B cell (primary cell): ENCODE measurements around the gene DSTYK. TPM values are rescaled to one million over a fixed set of nuclear protein-coding genes. Genes with fewer than 3 reads are reported as not detected.

Experiments
- ATAC-seq: fragments of 200-7000 bp; cut with Tn5 transposase; one replicate; pipeline ENCODE4 v1.10.0; 2021; ENCODE audit warnings: low read depth, mild to moderate bottlenecking, moderate number of reproducible peaks, moderate library complexity
- CTCF ChIA-PET: fragments of 350-600 bp; sonication (Branson Sonifier 250); formaldehyde crosslinking; loops from one replicate; lab custom pipeline; 2021; ENCODE audit warnings: antibody characterized with exemption, inconsistent platforms; lab: Charles Lee
- POLR2A ChIA-PET: fragments of 350-600 bp; sonication (Branson Sonifier 250); formaldehyde crosslinking; loops from one replicate; lab custom pipeline; 2021; ENCODE audit warnings: antibody characterized with exemption; lab: Charles Lee
- DNase-seq: peaks from one replicate; pipeline ENCODE4 v3.0.0; 2013
- H2AFZ ChIP-seq: 2 replicates; pipeline ENCODE4 v1.6.1; 2012; ENCODE audit warnings: mild to moderate bottlenecking, low read depth, low read length; ENCODE audit not compliant: insufficient read depth, poor library complexity, severe bottlenecking
- H3K27ac ChIP-seq, 2 donors: 1 replicate in 1 of 2; 2 replicates in 1 of 2; pipeline ENCODE4 v1.5.1; 2012 to 2013; ENCODE audit warnings: low read length in 2 of 2, mild to moderate bottlenecking in 2 of 2, moderate library complexity in 1 of 2
- H3K27me3 ChIP-seq, 4 experiments: fragments of 200-600 bp in 1 of 4; sonication (generic) in 1 of 4; replicated peaks in 1 of 4; 1 replicate in 2 of 4; 2 replicates in 2 of 4; pipeline versions ENCODE4 v1.6.1 to v1.7.0; 2013 to 2016; ENCODE audit warnings: low read length in 3 of 4, mild to moderate bottlenecking in 2 of 4, mixed read lengths in 1 of 4, moderate library complexity in 1 of 4; ENCODE audit not compliant: insufficient read depth in 4 of 4, control insufficient read depth in 3 of 4; ENCODE audit errors: control extremely low read depth in 1 of 4
- H3K36me3 ChIP-seq, 2 experiments: replicated peaks in 1 of 2; 1 replicate in 1 of 2; 2 replicates in 1 of 2; pipeline versions ENCODE4 v1.6.1 to v1.7.1; 2013; ENCODE audit warnings: low read length in 1 of 2; ENCODE audit not compliant: insufficient read depth in 2 of 2, control insufficient read depth in 1 of 2; ENCODE audit errors: control extremely low read depth in 1 of 2, extremely low read depth in 1 of 2
- H3K4me1 ChIP-seq, 2 donors: fragments of 200-600 bp in 1 of 2; sonication (generic) in 1 of 2; 1 replicate in 1 of 2; 2 replicates in 1 of 2; pipeline versions ENCODE4 v1.5.1 to v1.6.1; 2013 to 2017; ENCODE audit warnings: low read length in 2 of 2; ENCODE audit not compliant: control insufficient read depth in 2 of 2, insufficient read depth in 2 of 2
- H3K4me2 ChIP-seq: replicated peaks from 2 replicates; pipeline ENCODE3; 2012; ENCODE audit warnings: mild to moderate bottlenecking, low read depth, low read length; ENCODE audit not compliant: poor library complexity, severe bottlenecking
- H3K4me3 ChIP-seq, 5 experiments: fragments of 200-600 bp in 1 of 5; sonication (generic) in 1 of 5; 1 replicate in 3 of 5; 2 replicates in 2 of 5; pipeline versions ENCODE4 v1.5.1 to v1.7.0; 2011 to 2016; ENCODE audit warnings: low read length in 4 of 5, mild to moderate bottlenecking in 4 of 5, low read depth in 2 of 5, control low read depth in 1 of 5, moderate library complexity in 1 of 5; ENCODE audit not compliant: insufficient read depth in 1 of 5; ENCODE audit errors: control extremely low read depth in 1 of 5, extremely low read depth in 1 of 5
- H3K79me2 ChIP-seq: fragments of 200-600 bp; sonication (generic); one replicate; pipeline ENCODE4 v1.6.0; 2016; ENCODE audit warnings: low read length; ENCODE audit not compliant: control insufficient read depth, insufficient read depth
- H3K9ac ChIP-seq: fragments of 200-600 bp; sonication (generic); 2 replicates; pipeline ENCODE4 v1.6.1; 2017; ENCODE audit warnings: mild to moderate bottlenecking, low read length, moderate library complexity
- H3K9me3 ChIP-seq, 3 donors: one replicate each; pipeline versions ENCODE4 v1.6.1 to v1.7.1; 2013; ENCODE audit warnings: low read length in 2 of 3; ENCODE audit not compliant: control insufficient read depth in 2 of 3, insufficient read depth in 1 of 3; ENCODE audit errors: control extremely low read depth in 1 of 3
- H4K20me1 ChIP-seq: 2 replicates; pipeline ENCODE4 v1.6.0; 2012; ENCODE audit warnings: mild to moderate bottlenecking, low read length; ENCODE audit not compliant: insufficient read depth, control insufficient read depth, poor library complexity, severe bottlenecking
- H3K27ac Mint-ChIP-seq: one replicate; pipeline ENCODE4 v1.8.0; 2021; ENCODE audit warnings: mixed read lengths
- H3K27me3 Mint-ChIP-seq: one replicate; pipeline ENCODE4 v1.8.0; 2021; ENCODE audit warnings: mixed read lengths
- H3K4me1 Mint-ChIP-seq: one replicate; pipeline ENCODE4 v1.8.0; 2021; ENCODE audit warnings: mixed read lengths
- H3K4me3 Mint-ChIP-seq: one replicate; pipeline ENCODE4 v1.8.0; 2021; ENCODE audit warnings: mixed read lengths
- H3K9me3 Mint-ChIP-seq: one replicate; pipeline ENCODE4 v1.8.0; 2022; ENCODE audit warnings: mixed read lengths; ENCODE audit not compliant: insufficient read depth
- EZH2 ChIP-seq: IDR thresholded peaks from 2 replicates; pipeline ENCODE4 v1.6.1; 2012; ENCODE audit warnings: borderline replicate concordance, low read depth, mild to moderate bottlenecking, moderate library complexity, low read length; ENCODE audit not compliant: insufficient read depth, poor library complexity, severe bottlenecking
- WGBS: methylation state at CpG from one replicate; pipeline ENCODE4 v1.1.5; 2013; ENCODE audit warnings: missing lambda C conversion rate; ENCODE audit not compliant: insufficient coverage; 5-methylcytosine and 5-hydroxymethylcytosine counted together
- intact Hi-C: fragments of 100-400 bp; cut with micrococcal nuclease; formaldehyde crosslinking; loops from one replicate; pipeline ENCODE4 v1.10.0; 2022
- polyA plus RNA-seq: library from polyadenylated mRNA; depleted of rRNA; stranded (reverse); fragments of >200 nt; gene quantifications from 2 replicates; pipeline ENCODE4 v1.2.3, GENCODE V29; 2012
- total RNA-seq, 2 donors: library from RNA; stranded (reverse); fragments of 120-200 nt in 1 of 2; gene quantifications; 1 replicate in 1 of 2; 2 replicates in 1 of 2; pipeline versions ENCODE4 v1.2.3 to v1.2.4, GENCODE V29; 2013 to 2022
- TF ChIP-seq, protein P1 (sequence below): fragments of 200-600 bp; IDR thresholded peaks from one replicate; pipeline ENCODE4 v1.8.0; 2022; ENCODE audit warnings: antibody characterized with exemption, mild to moderate bottlenecking

DSTYK gene
- total and polyA plus RNA-seq, 2 donors (not counting 1 experiment from before 2014, with no cell fraction given), result 3.6 to 15.7 TPM

DNA sequence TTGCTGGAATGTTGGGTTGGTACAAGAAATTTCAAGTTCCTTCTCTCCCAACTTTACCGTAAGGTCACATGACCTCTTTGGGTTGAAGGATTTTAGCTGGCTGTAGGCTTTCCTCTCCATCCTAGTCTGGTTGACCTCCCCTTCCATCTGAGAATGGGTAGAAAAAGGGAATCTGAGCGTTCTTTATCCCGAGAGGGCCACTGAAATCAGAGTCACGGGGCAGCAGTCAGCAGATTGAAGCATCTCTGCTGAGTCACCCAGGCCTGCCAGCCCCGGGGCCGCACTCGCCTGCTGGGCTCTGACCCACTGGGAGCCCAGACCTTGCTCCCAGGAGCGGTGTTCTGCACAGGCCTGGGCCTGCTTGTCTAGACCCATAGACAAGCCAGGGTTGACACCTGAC, 47.2 kb upstream of the DSTYK start:
- H3K79me2 ChIP-seq, result no peaks in the 10 kb centered on the region
- ChIA-PET CTCF (interaction anchor here (0.9 to 7.8 kb wide), 7 partner anchors 30 to 282 kb away, joined by 3 to 135 read pairs (median 6); partner anchors contain the start of gene TMCC2), POLR2A (no interaction called here)
- WGBS, result 91% methylated on average over 7 of the region's 8 CpGs
- TF ChIP-seq EZH2, result no peak
- TF ChIP-seq, protein P1, sequence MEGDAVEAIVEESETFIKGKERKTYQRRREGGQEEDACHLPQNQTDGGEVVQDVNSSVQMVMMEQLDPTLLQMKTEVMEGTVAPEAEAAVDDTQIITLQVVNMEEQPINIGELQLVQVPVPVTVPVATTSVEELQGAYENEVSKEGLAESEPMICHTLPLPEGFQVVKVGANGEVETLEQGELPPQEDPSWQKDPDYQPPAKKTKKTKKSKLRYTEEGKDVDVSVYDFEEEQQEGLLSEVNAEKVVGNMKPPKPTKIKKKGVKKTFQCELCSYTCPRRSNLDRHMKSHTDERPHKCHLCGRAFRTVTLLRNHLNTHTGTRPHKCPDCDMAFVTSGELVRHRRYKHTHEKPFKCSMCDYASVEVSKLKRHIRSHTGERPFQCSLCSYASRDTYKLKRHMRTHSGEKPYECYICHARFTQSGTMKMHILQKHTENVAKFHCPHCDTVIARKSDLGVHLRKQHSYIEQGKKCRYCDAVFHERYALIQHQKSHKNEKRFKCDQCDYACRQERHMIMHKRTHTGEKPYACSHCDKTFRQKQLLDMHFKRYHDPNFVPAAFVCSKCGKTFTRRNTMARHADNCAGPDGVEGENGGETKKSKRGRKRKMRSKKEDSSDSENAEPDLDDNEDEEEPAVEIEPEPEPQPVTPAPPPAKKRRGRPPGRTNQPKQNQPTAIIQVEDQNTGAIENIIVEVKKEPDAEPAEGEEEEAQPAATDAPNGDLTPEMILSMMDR, result no peak
- ATAC-seq, result no peak
- no peaks in the 10 kb centered on the region for H4K20me1 ChIP-seq
- Mint-ChIP-seq H3K4me3 (no peak overlapping the region), H3K27ac (no peak overlapping the region), H3K27me3 (peaks cover 5% of the 10 kb centered on the region), H3K9me3 (no peaks in the 10 kb centered on the region), H3K4me1 (peaks cover 2% of the 10 kb centered on the region)
- H3K9me3 ChIP-seq, result peaks cover 0 to 3% (median 0%) of the 10 kb centered on the region in 3 donors
- no peak overlapping the region for H3K27ac ChIP-seq
- no peak overlapping the region for H3K4me3 ChIP-seq
- H2AFZ ChIP-seq, result no peak overlapping the region
- no peak for DNase-seq
- H3K27me3 ChIP-seq, result peaks cover 0 to 18% (median 5%) of the 10 kb centered on the region in 4 experiments
- no peak overlapping the region for H3K4me2 ChIP-seq
- no peaks in the 10 kb centered on the region for H3K36me3 ChIP-seq
- peaks cover 0 to 4% of the 10 kb centered on the region in 2 donors for H3K4me1 ChIP-seq
- intact Hi-C loops, result loop anchor here (5.0 kb wide), 1 partner anchor 136 kb away; the partner anchor contains the start of gene RBBP5
- H3K9ac ChIP-seq, result no peak overlapping the region

DNA sequence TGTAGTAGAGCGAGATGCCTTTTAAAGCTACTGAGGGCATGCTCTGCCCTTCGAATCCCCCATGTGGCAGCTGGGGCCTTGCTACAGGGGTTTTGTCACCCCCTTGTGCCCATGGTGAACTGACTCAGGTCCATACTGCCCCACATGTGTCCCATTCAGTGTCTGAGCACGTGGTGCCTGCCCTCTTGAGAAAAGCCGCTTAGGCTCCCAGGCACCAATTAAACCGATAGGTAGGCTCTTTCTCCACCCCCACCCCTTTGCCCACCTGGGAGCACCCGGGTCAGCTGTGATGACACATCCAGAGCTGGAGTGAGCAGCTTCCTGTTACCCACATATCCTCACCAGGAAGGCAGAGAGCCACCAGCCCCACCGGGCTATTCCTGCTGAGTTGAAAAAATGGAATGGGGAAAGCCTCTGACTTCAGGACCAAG, 46.8 kb upstream of the DSTYK start:
- Mint-ChIP-seq H3K27me3 (peaks cover 5% of the 10 kb centered on the region), H3K9me3 (no peaks in the 10 kb centered on the region), H3K4me1 (peaks cover 2% of the 10 kb centered on the region), H3K4me3 (no peak overlapping the region), H3K27ac (no peak overlapping the region)
- Histone ChIP-seq H4K20me1 (no peaks in the 10 kb centered on the region), H3K4me2 (no peak overlapping the region), H3K4me3 (no peak overlapping the region), H3K36me3 (no peaks in the 10 kb centered on the region), H3K27me3 (peaks cover 0 to 18% (median 4%) of the 10 kb centered on the region in 4 experiments), H3K9me3 (peaks cover 0 to 3% (median 0%) of the 10 kb centered on the region in 3 donors), H3K79me2 (no peaks in the 10 kb centered on the region), H3K9ac (no peak overlapping the region), H3K4me1 (peaks cover 0 to 4% of the 10 kb centered on the region in 2 donors), H3K27ac (no peak overlapping the region), H2AFZ (no peak overlapping the region)
- DNase-seq, result no peak
- ATAC-seq, result no peak
- intact Hi-C loops, result loop anchor here (5.0 kb wide), 1 partner anchor 136 kb away; the partner anchor contains the start of gene RBBP5
- 86% methylated on average over 5 of the region's 7 CpGs for WGBS
- no peak for TF ChIP-seq EZH2
- TF ChIP-seq, protein P1, result no peak
- POLR2A ChIA-PET, result no interaction called here
- CTCF ChIA-PET, result interaction anchor here (1.0 to 7.8 kb wide), 10 partner anchors 12 to 282 kb away, joined by 3 to 135 read pairs (median 16); partner anchors contain the start of gene TMCC2
